Hippocampal formation (tissue), 2 donors: ENCODE results near the gene C6.

ENCODE experiments used
- DNase-seq, 2 donors: peaks; one replicate each; lab custom pipeline; 2025; lab: John Stamatoyannopoulos, UW

The C6 gene

GRCh38 chr5:41122459-41122858 lies 90.9 kb downstream of the C6 start:
- DNase-seq, result no peak

GRCh38 chr5:41120600-41120999 lies 92.7 kb downstream of the C6 start:
- no peak for DNase-seq

- no peak for DNase-seq
Observed at GRCh38 chr5:41118177-41118576, 95.2 kb downstream of the C6 start.

- no peak for DNase-seq
Observed at GRCh38 chr5:41115281-41115680, 98.1 kb downstream of the C6 start.

- DNase-seq, result no peak
Observed at GRCh38 chr5:41112486-41113455, 100.6 kb downstream of the C6 start.

GRCh38 chr5:41109186-41109585 lies 104.1 kb downstream of the C6 start:
- no peak for DNase-seq

- no peak for DNase-seq
Observed at GRCh38 chr5:41102341-41102740, 111.0 kb downstream of the C6 start.

GRCh38 chr5:41097642-41098041 lies 115.7 kb downstream of the C6 start:
- no peak for DNase-seq

GRCh38 chr5:41095324-41096101 lies 117.8 kb downstream of the C6 start:
- no peak for DNase-seq

- DNase-seq, result no peak
Observed at GRCh38 chr5:41094871-41095270, 118.5 kb downstream of the C6 start.

GRCh38 chr5:41093803-41094202 lies 119.5 kb downstream of the C6 start:
- DNase-seq, result no peak
